GM19035 (cell line): Measurements from ENCODE around the gene ATXN7L2.

Source experiments
- ATAC-seq: cut with Tn5 transposase; IDR thresholded peaks from one replicate; pipeline ENCODE4 v1.9.1; 2021; ENCODE audit not compliant: unreplicated experiment

The ATXN7L2 gene

GRCh38 chr1:109521002-109521951 is 37.6 kb downstream of the ATXN7L2 start:
- no peak for ATAC-seq

- no peak for ATAC-seq
Measured at GRCh38 chr1:109522026-109522425, 38.3 kb downstream of the ATXN7L2 start.

- no peak for ATAC-seq
Measured at GRCh38 chr1:109523706-109524105, 40.0 kb downstream of the ATXN7L2 start.

- peak; percentile 71 for ATAC-seq
Measured at GRCh38 chr1:109527098-109527811, 43.5 kb downstream of the ATXN7L2 start.

- no peak for ATAC-seq
Measured at GRCh38 chr1:109527846-109528695, 44.4 kb downstream of the ATXN7L2 start.

- no peak for ATAC-seq
Measured at GRCh38 chr1:109528712-109529111, 45.0 kb downstream of the ATXN7L2 start.

- ATAC-seq, result no peak
Measured at GRCh38 chr1:109529881-109530456, 46.3 kb downstream of the ATXN7L2 start.

GRCh38 chr1:109530457-109531087 is 46.9 kb downstream of the ATXN7L2 start:
- ATAC-seq, result no peak

- no peak for ATAC-seq
Measured at GRCh38 chr1:109531380-109531779, 47.7 kb downstream of the ATXN7L2 start.

- no peak for ATAC-seq
Measured at GRCh38 chr1:109531826-109532364, 48.2 kb downstream of the ATXN7L2 start.

GRCh38 chr1:109532365-109533136 is 48.8 kb downstream of the ATXN7L2 start:
- peak; percentile 77 for ATAC-seq

GRCh38 chr1:109534307-109534858 is 50.7 kb downstream of the ATXN7L2 start:
- no peak for ATAC-seq

GRCh38 chr1:109535481-109535880 is 51.8 kb downstream of the ATXN7L2 start:
- no peak for ATAC-seq

- no peak for ATAC-seq
Measured at GRCh38 chr1:109535971-109536491, 52.3 kb downstream of the ATXN7L2 start.

GRCh38 chr1:109537450-109538178 is 53.9 kb downstream of the ATXN7L2 start:
- ATAC-seq, result no peak

- no peak for ATAC-seq
Measured at GRCh38 chr1:109538827-109539555, 55.3 kb downstream of the ATXN7L2 start.

GRCh38 chr1:109539676-109540075 is 56.0 kb downstream of the ATXN7L2 start, which contains the start of gene GPR61:
GPR61 (plus strand) TSS chr1:109539872; CDS start chr1:109543023, 3,151 bp downstream.
- ATAC-seq, result no peak
